Activated CD8-positive, alpha-beta memory T cell treated with anti-CD3 and anti-CD28 coated beads, Interleukin-2, amount 50 U/mL, for 24 hours (primary cell): ENCODE data around the gene ABI3BP.

Experiments
- DNase-seq: peaks from one replicate; pipeline ENCODE4 v3.0.0-alpha.2; 2020; ENCODE audit errors: extremely low read depth

Gene ABI3BP

DNA sequence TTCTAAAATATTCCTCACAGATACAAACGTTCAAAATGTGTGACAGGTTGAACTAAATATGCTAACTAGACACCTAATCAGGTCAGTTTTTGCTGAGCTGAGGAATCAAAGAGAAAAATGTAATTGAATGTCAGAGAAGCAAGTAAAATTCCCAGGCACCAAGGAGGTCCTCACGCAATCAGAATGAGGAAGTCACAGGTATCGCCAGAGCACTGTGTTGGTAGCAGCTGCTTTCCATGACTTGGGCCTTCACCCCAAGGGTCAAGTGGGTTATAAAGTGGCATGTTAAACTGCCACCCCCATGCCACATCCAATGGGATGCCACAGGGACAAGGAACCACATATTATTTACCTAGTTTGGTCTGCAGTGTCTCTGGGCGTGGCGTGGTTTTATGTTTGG lies 158.9 kb downstream of the ABI3BP start:
- DNase-seq, result no peak

DNA sequence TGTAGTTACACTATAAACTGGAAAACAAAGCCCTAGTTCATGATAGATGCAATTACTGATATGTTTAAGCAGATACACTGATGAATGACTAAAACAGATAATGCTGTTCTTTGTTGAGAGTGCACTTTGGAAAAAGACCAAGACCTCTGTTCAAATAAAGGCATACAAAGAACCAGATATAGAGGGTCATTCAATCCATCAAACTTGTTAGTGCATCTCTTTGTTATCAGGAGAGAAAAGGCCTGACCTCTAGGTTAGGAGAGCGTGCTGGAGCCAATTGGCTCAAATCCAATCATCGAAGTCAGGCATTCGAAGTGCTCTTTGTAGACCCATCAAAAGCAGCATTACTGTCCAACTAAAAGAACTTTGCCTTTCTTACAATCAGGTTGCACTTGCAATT lies 159.7 kb downstream of the ABI3BP start:
- DNase-seq, result no peak

DNA sequence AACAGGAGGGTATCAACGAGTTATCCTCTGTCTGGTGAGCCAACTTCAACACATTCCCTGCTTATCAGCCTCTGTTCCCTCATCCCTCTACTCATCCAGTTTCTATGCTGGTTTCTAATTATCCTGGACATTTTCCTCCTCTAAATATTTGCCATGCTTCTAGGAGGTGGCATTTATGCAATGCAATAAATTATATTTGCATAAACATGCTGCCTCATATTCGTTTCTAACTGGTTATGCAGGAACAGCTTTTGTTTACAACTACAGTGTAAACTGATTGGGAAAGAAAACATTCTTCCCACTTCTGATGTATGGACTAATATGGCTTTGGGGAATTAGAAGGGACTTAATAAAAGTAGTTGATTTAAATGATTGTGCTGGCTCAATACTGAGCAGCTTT lies 161.6 kb downstream of the ABI3BP start:
- no peak for DNase-seq

DNA sequence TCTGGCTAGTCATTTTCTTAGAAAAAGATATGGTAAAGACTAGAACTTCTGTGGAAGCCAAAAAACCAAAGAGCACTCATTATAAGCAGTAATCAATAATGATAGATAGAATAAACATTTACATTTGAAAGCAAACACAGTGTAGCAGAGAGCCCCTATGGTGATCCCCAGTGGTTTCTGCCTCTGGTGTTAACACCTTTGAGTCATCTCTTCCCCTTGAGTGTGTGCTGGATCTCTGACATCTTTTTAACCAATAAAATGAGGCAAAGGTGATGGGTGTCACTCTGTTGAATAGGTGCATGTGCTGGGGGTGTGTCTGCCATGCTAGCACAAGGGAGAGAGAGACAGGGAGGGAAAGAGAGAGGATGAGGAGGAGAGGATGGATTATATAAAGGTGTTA lies 162.3 kb downstream of the ABI3BP start:
- no peak for DNase-seq

GRCh38 chr3:100825574-100825973 lies 167.6 kb downstream of the ABI3BP start:
- DNase-seq, result no peak

- no peak for DNase-seq
Observed at GRCh38 chr3:100815583-100815982, 177.6 kb downstream of the ABI3BP start.

- no peak for DNase-seq
Observed at GRCh38 chr3:100813828-100814227, 179.4 kb downstream of the ABI3BP start.

DNA sequence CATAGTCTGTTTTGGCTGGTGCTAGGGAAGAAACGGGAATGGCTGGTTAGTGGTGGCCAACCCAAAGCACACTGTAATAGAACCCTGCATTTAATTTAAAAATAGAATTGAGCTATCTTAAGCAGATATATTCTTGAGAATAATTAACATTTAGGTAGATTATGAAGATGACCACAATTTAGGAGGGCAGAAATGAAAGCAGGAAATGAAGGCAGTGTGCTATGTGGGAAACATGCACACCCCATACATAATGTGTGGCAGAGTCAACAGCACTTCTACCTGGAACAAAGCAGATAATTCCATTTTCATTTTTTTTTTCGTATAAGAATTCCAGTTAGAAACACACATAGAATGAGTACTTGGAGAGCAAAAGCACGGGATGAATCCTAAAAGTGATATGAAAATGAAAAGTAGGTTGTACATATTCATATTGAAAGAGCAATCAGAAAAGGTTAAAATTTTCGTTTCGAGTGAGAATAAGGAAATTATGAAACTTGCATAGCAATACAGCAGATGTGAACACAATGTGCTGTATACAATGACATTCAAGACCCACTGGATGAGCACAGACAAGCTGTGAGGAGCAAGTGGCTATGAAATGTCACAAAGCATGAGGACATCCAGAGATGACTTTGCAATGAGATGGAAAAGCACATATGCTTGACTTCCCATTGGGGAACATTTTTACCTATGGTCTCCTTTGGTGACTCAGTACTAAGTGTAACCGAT lies 181.3 kb downstream of the ABI3BP start:
- DNase-seq, result no peak

DNA sequence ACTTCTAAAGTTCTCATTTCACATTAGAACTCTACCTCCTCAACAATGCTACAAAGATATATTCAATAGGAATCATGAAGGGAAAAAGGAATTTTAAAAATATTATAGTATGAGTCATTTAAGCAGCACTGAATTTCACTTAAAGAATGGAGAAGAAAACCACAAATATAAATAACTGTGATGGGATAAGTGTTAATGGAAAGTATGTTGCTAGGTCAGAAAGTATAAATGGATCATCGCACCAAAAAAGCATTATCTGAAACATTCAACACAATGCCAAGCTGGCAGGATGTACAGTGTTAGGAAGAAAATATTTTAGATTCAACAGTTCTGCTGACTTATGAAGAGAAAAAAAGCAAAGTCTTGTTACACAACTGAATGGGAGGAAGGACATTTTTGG lies 182.6 kb downstream of the ABI3BP start:
- DNase-seq, result no peak

GRCh38 chr3:100804631-100805030 lies 188.6 kb downstream of the ABI3BP start:
- DNase-seq, result no peak

GRCh38 chr3:100803711-100804110 lies 189.5 kb downstream of the ABI3BP start:
- DNase-seq, result no peak

DNA sequence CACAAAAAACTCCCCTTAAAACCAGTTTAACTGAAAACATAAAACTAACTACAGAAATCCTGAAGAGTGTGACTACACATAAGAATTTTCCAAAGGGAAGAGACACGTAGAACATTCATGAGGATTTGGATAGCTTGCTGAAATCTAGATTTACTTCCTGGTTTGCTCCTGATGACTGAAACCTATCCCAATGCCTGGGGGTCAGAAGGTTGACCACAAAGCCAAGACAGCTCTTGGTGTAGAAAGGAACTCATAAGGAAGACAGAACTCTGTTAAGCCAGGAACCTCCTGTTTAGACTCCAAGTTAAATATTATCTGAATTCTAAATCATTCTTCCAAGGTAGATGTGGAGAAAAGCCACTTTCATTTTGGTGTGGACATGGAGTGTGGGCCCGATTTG lies 191.1 kb downstream of the ABI3BP start:
- DNase-seq, result no peak

- no peak for DNase-seq
Observed at GRCh38 chr3:100798012-100798411, 195.2 kb downstream of the ABI3BP start.

DNA sequence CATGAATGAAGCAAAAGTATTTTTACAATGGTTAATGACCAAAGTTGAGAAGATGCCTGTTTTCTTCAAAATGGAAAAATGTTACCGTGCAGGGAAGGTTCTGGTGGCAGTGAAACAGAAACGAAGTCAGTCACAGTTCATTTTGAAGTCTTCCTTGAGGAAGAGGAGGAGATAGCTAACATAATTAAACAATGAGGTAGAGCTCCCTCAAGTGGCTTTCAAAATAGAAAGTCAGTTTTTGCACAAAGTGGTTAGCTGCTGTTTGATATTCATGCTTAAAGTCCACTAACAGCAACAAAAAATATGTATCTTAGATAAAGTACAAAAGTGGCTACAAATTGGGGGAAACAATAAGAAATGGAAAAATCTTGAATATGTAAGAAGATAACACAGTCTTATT lies 196.7 kb downstream of the ABI3BP start:
- DNase-seq, result no peak

DNA sequence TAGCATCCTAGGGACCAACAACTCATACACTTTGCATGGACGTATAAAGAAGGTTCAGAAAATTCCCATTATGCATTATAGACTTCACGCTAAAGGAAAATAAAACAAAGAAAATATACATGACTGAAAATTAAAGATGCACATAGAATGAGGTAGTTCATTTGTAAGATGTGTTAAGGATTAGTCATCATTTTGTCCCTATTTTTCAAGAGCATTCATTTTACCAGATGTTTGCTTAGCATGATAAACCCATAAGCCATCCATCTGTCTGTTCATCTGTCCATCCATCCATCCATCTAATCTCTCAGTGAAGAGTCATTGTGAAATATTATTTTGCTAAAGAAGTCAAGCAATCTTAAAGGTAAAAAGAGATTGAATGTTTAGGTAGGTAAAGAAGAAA lies 203.6 kb downstream of the ABI3BP start:
- DNase-seq, result no peak

DNA sequence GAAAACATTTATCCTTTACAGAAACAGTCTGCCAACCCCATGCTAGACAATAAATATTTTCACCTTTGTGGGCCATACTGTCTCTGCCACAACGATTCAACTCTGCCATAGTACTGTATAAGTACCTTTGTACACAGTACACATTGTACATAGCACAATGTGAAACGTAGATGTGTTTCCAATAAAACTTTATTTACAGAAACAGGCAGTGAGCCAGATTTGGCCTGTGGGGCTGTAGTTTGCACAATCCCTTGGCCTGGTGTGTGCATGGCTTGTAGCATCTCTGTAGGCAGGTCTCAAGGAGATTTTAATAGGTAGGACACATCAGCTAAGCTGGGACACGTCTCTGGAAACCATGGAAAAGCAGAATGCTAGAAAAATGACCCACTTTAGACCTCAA lies 209.6 kb downstream of the ABI3BP start:
- no peak for DNase-seq

DNA sequence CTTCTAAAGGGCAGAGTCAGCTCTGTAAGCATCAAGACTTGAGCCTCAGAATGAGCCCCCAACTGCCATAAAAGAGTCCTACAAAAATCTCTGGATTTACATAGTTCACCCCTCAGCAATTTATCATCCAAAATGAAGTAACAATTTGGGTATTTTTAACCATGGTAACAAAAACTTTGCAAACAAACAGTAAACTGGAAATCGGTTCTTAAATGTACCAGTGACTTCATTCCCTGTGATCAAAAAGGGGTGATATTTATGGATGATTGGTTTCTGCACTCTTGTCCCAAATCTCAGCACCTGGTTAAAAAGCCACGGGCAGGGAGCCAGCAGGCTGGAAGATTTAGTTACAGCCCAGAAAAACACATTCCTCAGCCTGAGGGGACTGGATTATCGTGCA lies 210.3 kb downstream of the ABI3BP start:
- no peak for DNase-seq

GRCh38 chr3:100782348-100782747 lies 210.9 kb downstream of the ABI3BP start:
- DNase-seq, result no peak

DNA sequence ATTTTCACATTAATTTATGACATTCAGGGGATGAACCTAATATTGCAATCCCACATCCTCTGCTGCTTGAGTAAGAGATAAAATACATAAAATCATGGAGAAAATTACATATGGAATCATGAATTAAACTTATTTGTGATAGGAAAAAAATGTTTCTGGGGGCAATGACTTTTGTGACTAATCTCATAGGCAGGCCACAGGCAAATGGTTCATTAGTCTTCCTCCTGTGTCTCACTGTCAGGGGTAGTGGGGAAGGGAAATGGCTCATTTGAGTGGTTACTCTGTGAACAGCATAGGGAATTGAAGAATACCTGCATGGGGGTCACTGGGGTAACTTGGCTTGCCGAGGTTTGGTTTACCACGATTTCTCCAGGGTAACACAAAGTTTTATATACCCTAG lies 211.9 kb downstream of the ABI3BP start:
- no peak for DNase-seq

DNA sequence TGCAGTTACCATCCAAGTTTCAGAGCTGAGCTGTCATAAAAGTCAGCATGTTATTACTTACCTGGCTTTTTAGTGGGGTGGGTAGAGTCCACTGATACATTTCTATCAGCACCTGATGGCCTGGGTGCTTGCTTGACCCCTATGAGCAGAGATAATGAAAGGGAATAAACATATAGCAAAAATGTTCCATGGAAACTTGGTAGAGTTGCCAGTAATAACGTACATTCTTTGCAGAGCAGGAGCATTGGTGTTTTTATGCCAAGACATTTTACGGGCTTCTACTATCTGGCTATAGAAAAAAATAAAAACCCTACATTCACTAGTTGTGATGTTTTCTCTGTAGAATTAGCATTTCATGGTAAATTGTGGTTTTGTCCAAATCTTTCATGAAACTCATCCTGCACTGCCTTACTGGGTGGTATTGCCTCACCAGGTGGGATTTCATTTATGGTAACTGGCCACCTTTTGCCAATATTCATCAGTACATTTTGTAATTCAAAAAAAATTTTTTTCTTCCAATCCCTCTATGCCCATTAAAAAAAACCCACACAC lies 213.1 kb downstream of the ABI3BP start:
- no peak for DNase-seq

DNA sequence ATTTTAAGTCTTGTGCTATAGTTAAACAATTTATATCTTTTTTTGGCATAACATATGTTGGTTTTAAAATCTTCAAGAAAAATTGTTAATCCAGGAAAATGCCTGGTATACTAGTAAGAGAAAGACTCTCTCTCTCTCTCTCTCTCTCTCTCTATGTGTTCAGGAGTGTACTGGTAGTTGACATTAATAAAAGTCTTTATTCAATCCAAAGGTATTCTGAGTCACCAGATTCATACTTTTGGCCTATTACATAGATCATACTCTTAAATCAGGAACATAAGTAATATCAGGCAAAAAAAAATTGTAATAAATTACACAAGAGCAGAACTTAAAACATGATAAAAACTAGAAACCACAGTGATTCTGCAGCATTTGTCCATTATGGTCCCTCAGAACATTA lies 213.7 kb downstream of the ABI3BP start:
- no peak for DNase-seq

DNA sequence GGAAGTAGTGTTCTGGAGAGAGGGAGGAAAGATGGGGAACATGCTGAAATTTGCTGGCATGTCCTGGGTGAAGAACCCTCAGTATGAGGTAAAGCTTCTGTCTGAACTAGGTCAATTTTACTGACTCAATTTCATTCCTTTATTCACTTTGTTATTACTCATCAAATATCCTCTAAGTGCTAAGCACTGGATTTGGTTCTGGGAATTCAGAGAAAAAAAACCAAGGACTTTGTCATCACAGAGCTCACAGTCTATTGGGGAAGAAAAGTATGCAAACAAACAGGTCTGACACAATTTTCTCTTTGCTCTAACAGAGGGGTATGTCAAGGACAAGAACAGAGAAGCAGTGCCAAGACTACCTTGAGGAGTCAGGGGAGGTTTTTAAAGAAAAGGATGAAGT lies 215.9 kb downstream of the ABI3BP start:
- no peak for DNase-seq

GRCh38 chr3:100776746-100777145 lies 216.5 kb downstream of the ABI3BP start:
- no peak for DNase-seq

DNA sequence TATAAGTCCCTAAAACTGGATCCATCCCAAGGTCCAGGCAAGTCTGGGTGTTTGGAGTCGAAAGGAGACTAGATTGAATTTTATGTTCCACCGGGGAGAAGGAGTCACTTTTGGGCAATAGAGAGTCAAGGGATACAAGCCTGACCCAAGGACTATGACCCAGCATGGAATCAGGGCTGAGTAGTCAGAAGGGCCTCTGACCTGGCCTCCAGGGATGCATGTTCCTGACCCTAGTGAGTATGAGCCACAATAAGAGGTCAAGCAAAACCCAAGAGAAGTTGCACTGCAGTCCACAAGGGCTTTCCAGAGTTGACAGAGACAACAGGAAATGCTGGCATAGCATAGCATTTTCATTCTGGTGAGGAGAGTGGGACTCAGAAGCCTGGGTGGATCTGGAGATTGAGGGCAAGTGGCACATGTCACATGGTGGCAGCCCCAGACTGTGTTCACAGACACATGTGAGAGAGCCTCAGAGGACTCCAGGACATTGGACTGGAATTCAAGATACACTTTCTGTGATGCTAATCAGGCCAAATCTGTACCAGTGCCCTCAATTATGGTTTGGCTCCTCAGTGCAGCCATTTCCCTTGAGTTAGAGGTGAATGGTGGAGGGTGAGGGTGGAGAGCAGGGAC lies 217.0 kb downstream of the ABI3BP start:
- no peak for DNase-seq
